ENCODE results near the gene TRIM27.
"Not testable (repeated sequence)": the region's sequence is repeated elsewhere in the genome, so short reads cannot be mapped to it uniquely, and the experiment has no call there.

The TRIM27 gene

DNA sequence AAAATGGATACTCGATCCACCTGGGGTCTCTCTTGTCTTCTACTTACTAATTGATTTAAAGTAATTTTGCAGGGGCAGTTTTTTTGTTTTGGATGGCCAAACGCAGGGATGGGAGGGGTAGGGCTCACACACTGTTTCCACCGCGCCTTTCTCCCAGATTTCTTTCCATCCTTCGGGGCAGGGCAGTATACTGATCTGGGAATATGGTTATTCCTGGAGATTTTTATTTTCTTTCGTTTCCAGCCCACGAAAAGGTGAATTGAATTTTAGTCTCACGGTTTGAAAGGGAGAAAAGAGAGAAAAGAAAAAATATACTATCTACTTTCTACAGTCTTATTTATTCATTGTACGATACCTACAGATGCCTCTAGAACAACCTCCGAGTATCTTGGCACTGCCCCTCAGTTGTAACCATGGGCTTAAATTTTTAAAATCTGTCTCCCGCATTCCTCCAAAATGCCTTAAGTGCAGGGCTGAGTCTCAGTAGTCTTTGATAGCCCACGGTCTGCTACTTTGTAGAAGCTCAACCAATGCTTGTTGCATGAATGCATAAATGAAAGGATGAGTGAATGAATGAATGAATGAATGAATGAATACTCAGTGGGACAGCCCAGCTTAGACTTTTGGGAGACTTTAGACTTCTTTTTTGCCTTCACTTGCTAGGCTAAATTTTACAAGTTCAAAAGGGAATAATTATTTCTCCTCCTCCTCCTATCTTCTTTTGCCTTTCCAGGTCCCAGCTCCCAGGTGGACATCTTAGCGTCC is 18.1 kb upstream of the TRIM27 start:
- no peak for DNase-seq

DNA sequence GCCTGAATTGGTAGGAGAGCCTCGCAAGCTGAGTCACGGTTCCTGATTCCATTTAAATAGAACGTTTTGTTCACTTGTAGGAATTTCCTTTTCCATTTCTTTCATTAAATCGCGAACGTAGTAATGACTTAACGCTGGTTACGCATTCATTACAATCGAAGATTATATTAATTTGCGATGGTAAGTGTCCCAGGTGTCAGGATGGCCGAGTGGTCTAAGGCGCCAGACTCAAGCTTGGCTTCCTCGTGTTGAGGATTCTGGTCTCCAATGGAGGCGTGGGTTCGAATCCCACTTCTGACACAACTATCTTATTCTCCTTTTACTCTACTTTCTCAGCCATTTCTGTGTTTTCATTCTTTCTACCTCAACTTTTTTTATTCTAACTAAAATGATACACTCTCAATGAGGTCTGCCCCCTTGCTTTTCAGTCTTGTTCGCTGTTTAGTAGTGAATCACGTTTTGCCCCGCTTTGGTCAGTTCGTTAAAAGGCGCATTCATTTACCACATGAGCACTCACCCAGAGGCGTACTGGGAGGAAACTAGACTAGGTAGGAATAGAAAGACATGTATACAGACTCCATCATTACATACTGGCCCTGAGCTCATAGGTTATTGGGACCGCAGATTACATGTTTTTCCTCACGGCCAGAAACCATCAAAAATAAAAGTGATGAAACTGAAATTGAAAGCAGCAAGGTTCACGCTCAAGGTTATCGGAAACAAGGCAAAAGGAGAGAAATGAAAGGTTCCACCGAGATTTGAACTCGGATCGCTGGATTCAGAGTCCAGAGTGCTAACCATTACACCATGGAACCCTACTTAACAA is 17.3 kb upstream of the TRIM27 start:
- peak; percentile 88 for DNase-seq

DNA sequence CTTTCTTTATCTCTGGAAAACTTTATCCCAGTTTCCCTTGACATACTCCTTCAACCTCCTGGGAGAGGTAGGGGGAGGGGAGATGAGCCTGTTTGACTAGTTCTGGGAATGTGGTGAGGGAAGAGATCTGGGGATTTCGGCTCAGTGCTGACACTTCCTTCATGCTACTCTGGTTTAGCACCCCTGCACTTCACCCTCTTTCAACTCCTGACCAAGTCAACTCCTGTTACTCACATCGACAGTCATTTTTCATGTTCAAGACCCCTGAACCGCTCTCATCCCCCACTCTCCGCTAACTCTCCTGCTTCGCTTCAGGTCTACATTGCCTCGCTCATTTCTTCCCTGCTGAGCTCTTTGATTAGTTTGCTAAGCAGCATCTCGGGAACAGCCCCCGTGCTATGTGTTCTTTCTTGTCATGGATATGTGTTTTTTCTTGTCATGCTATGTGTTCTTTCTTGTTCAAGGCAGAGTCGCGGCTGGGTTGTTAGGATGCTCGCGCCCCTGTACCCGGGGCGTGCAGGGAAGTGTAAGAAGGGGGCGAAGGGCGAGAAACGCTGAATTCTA is 16.6 kb upstream of the TRIM27 start:
- peak; percentile 13 to 36 for DNase-seq

DNA sequence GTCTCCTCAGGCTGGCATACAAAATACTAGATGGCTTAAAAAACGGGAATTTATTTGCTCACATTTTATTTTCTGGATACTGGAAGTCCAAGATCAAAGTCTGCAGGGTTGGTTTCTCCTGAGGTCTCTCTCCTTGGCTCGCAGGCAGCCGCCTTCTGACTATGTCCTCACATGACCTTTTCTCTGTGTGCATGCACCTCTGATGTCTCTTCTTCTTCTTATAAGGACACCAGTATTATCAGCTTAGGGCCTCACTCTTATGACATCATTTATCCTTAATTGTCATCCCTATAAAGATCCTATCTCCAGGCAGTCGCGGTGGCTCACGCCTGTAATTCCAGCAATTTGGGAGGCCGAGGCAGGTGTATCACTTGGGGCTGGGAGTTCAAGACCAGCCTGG is 9.3 kb upstream of the TRIM27 start:
- no peak for DNase-seq

DNA sequence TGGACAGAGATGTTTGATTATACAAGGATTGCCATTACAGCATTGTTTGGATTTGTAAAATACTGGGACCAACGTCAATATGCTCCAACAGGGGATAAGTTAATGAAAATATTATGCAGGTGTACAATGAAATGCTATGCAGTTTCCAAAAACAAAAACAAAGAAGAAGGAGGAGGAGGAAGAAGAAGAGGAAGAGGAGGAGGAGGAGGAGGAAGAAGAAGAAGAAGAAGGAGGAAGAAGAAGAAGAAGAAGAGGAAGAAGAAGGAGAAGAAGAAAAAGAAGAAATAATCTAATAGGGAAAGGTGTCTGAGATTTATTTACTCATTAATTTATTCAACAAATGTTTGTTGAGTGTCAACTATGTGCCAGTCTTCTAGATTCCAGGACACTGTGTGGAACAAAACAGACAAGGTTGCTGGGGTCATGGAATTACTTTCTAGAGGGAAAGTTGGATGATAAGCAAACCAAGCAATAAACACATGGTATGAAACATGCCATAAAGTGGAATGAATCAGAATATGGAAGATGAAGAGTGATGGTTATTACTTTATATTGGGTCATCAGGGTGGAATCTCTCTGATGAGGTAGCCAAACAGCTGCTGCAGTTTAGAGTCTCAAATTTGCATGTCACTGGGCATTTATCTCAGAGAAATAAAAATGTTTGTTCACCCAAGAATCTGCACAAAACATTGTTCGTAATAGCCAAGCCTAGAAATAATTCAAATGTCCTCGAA is 6.3 kb upstream of the TRIM27 start:
- no peak for DNase-seq

DNA sequence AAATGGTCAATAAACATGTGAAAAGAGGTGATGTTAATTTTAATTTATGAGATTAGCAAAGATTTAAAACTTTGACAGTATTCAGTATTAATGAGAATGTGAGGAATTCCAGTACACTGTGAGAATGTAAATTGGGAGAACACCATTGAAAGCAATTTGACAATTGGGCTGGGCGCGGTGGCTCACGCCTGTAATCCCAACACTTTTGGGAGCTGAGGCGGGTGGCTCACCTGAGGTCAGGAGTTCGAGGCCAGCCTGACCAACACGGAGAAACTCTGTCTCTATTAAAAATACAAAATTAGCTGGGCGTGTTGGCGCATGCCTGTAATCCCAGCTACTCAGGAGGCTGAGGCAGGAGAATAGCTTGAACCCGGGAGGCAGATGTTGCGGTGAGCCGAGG is 5.6 kb upstream of the TRIM27 start:
- not testable (repeated sequence) for DNase-seq

DNA sequence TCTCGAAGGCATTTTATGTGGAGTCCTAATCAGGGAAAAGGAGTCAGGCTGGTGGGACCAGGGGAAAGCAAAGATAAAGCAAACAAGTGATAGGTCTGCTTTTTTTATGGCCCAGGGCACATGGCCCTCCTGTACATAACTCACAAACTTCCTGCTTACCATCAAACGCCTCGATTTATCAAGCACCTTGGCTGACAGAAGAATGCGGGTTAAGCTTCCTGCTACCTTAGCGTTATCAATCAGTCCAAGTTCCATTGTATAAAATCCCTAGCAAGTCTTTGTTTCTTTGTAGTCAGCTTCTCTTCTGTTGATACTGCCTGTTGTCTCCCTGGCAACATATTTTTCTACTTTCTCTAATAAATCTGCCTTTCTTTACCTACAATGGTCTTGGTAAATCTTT is 4.1 kb upstream of the TRIM27 start:
- no peak for DNase-seq

DNA sequence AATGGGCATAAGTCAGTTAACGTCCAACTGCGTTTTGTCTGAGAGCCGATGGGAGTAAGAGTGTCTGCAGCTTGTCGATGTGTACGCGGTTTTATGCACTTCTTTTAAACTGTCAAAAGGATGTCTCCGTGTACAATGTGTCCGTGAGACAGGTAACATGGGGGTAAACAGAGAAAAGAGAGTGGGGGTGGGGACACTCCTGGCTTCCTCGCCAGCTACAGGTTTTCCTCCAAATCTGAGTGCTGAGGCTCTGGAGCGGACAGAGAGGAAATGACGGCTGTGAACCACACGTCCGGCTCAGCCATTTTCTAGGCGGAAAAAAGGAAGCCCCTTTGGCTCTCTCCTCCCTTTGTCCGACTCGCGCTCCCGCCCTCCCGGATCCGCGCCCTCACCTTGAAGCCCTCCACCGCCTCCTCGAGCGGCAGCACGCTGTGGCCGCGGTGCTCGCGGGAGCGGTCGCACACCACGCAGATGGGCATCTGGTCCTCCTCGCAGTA is 916 bp downstream of the TRIM27 start:
- peak; percentile 68 to 69 for DNase-seq

DNA sequence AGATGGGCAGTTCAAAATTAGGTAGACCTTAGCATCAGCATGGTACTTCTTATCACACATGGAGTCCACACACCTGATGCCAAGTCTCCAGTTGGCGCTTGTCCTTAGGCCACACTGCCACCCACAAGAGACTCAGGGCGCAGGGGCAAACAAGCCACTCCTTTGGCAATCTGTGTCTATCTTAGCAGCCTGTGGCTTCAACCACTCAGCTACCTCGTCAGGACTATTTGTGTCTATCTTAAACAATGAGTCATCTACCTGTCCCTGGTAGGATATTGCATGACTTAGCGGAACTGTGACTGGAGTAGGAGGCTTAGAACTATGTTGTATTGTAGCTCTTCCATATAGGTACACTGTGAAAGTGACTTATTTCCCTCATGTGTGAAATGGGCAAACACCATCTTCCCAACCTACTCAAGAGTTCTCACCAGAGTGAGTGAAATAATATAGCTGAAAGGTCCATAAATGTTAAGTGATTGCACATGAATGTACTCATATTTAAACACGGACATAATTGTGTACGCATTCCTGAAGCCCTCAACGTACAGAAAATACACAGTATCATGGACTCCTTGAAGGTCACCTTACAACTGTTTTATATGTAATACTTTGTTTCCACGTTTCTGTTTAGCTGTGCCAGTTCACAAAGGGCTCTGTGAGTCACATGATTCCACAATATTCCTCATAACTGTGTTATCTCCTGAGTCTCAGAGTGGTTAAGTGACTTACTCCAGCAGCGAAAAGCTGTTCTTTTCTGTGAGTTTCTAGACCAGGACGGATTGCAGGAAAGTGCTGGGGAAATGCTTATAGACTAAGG is 1.6 kb downstream of the TRIM27 start:
- peak in 1 of 2 donors; percentile 19 for DNase-seq

DNA sequence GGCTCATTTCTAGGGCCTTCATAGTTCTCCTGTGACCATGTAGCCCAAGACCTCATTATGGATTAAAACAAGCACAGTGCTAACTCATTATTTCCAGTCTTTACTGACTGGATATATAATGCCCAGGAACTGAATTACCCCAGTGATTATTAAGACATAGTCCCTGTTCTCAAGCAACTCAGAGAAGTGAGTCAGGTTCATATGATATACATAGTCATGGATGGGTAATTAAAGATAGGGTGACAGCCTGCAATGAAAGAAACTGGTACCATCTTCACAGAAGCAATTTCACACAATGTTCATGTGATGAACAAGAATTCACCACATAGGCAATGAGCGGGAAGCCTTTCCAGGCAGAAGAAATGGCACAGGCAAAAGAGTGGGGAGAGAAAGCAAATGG is 3.5 kb downstream of the TRIM27 start:
- DNase-seq: peak; percentile 26 to 40

DNA sequence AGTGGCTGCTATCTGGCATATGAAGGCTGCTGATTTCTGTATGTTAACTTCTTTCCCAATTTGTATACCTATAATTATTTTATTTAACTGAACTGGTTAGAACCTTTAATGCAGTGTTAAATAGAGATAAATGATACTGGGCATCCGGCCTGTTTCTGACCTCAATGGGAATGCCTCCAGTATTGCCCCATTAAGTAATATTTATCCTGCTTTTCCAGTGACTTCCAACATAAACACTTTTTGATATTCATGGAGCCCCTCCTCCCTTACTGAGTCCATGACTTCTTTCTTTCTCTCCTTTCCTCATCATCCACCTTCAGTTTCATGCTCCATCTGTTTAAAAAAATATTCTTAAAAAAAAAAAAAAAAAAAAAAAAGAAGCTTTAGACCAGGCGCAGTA is 8.8 kb downstream of the TRIM27 start:
- DNase-seq: no peak

DNA sequence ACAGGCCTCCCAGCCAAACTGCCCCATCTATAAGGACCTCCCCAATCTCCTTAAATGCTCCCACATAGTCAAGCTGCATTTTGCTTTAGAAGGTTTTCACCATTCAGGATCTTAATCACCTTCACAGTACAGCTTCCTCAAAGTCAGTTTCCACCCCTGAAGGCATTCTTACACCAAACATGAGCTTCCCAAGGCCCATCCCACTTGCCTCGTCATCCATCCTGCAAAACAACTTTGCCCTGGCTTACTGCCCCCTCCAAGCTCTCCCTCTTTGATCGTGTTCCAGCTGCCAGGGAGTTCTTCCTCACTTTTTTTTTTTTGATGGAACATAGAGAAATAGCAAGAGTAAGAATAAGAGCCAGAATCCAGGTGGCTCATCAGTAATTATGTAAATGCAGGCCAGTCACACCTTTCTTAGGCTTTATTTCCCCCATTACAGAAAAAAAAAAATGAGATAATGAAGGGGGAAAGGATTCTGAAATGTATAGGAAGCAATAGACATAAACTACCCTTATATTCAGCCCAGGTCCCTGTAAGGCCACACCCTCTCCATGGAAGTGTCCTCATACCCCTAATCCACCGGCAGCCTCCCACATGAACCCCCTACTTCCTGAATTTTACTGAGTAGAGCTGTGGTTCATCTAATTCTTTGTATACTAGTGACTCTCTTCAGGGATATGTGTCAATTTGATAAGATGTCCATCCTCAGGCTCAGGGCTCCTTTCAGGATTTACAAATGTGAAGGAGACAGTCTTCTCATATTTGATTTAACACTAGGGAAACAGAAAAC is 12.7 kb downstream of the TRIM27 start:
- peak; percentile 75 to 78 for DNase-seq

DNA sequence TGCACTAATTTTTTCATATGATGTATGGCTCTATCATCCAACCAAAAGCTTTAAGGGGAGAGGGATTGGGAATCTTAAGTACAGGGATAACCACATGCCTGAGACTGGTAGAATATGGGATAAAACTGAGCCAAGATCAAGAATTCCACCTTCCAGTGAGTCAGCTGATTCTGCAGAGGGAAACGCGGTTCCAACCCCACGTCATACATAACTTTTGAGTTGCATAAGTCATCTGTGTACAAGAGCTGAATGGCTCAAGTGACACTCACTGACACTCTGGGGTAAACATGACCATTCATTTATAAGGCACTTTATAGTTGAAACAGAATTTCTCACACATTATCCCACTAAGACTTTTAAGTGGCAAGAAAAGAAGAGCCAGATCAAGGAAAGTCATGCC is 16.4 kb downstream of the TRIM27 start:
- DNase-seq: peak; percentile 64

DNA sequence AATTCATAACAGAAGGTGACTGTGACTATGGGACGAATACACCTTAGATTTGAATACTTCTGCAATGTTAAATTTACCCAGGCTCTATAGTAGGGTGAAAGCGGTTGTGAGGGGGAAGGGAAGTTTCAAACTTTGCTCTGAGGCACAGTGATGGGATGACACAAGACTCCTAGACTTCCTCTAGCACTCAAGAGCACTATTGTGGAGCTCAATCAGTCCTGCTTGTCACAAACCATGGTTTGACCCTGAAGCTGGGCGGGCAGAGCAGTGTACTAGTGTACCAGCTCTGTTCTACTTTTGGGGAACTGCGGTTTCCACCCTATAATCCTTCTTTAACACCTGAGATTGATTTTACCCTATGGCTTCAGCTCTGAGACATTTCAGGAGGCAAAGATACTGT is 17.1 kb downstream of the TRIM27 start:
- DNase-seq: peak; percentile 73 to 76

DNA sequence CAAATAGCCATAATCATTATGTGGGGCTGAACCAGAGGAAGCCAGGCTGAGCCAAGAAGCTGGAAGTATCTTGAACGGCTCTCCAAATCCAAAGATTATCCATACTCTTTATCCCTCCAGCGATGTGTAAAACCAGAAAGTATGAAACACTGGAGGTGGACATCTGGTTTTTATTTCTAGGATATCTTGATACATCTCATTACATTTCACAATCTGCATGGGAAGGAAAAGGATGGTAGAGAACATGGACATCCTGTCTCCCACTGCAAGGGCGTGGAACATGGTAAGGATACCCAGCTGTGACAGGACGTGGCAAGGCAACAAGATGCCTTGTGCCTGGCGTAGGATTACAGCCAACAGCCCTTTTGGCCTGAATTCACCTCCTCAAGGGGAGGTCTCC is 20.1 kb downstream of the TRIM27 start:
- no peak for DNase-seq

DNA sequence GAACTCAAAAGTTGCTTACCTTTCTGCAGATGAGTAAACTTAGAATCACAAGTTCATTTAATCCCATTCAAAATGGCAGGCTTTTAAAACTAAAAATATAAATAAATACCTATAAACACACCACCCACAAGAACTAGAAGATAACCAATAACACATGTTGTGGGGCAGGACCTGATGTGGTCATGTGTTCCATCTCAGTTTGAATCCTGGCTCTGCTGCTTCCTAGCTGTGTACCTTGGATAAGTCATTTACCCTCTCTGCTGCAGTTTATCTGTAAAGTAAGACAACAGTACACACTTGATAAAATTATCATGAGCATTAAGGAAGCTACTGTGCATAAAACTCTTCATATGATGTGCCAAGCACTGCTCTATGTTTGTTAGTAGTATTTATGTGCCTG is 22.0 kb downstream of the TRIM27 start:
- no peak for DNase-seq

DNA sequence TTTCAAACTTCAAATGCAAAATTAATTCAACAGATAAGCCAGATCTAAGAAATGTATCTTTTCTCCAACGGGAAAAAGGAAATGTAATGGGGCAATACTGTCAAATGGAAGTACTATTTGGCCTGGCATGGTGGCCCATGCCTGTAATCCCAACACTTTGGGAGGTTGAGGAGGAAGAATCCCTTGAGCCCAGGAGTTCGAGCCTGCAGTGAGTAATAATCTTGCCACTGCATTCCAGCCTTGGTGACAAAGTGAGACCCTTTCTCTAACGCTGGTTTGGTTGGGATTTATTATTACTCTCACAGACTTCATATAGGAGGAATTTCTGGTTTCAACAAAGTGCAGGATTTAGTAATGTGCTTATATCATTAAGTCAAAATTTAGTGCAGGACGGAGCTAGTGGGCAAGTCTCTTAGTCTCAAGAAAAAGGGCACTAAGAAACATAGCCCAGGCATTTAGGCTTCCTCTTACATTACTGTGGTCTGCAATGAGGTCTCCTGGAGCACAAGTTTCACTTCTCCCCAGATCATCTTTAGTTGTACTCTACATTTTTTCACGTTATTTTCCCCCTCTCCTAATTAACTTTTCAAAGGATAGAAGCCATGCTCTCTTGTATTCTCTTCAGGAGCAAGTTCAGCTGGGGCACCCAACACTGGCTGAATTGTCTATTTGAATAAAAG is 23.1 kb downstream of the TRIM27 start:
- peak; percentile 35 to 51 for DNase-seq

DNA sequence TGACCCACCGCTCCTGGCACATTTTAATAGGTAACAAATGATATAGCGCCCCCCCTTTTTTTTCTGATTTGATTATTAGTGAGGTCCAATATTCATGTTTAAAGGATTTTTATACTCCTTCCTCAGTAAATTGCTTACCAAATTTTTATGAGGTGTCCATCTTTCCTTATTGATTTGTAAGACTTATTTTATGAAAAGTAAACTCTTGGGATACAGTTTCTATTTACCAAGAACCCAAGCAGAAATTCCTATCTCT is 25.1 kb downstream of the TRIM27 start:
- no peak for DNase-seq

DNA sequence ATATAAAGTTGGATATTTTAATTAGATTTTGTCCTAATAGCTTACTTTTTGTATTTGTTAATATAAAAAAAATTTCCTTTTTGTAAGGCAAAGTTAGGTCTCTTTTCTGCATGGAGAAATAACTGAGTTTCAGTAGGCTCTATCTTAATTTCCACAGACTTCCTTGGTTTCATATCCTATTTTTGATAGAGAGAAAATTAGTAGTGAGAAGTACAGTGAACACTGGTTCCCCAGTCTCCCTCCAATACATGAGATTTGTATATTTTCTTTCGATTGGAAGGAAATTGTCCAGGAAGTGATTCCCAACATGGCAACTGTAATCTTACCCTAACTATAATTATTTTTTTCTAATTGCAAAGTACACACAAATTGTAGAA is 26.4 kb downstream of the TRIM27 start:
- DNase-seq: peak; percentile 20 to 79

DNA sequence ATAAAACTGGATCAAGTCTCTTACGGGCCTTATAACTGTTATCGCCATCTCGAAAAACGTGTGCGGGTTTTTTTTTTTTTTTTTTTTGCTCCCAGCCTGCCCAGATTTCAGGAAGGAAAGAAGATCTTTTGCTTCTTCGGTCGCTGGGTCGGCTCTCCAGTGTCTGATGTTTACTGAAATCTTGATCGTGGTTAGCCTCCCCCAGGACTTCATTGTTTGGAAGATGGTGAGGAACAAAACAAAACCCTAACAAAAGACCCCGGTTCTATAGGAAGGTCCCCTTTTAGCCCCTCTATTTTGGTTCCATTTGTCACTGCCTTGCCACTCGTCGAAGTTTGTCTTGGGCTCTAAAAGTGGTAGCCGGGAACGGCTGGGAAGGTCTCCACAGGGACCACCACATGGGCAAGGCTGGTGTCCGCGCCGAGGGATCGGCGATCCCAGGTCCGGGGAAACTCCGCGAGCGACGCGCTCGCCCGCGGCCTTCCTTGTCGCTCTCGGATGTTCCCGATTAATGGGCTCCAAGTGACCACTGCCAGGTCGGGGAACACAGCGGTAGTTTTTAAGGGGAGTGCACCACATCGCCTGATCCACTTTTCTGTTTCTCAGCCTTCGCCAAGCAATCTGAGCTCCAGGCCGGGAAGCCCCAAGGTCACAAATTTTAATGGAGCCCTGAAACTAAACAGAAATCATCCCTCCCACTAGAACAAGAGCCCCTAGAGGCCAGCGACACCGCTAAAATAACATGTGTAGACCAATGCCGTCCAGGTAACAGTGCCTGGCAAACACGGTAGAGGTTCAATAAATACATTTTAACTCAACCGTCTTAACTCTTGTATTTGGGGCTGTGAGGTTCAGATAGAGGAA is 27.0 kb downstream of the TRIM27 start:
- peak; percentile 32 to 45 for DNase-seq

Data from inflammatory macrophage (primary cell).